ENCODE results near the gene SCUBE1. TPM values are rescaled to one million over a fixed set of nuclear protein-coding genes. Genes with fewer than 3 reads are reported as not detected.

SCUBE1 gene
- total and polyA plus RNA-seq, 2 donors (not counting 3 experiments of a cell fraction or from before 2014, with no cell fraction given), result 0.07 TPM; not detected in 1

- no peak for DNase-seq (ENCODE audit: low read depth, low spot score)
- H4K20me1 ChIP-seq (replicated peaks; ENCODE audit: control insufficient read depth, extremely low read depth, insufficient read depth, low read length), result no peaks in the 10 kb centered on the region
- no peak overlapping the region for H3K9ac ChIP-seq (replicated peaks; ENCODE audit: extremely low read depth, insufficient read depth, low read length)
- no peaks in the 10 kb centered on the region for H3K36me3 ChIP-seq (ENCODE audit: control insufficient read depth in 2 of 2, extremely low read depth in 1 of 2, insufficient read depth in 2 of 2, low read length in 2 of 2)
- BruUV-seq (replicated peaks), result no TSS peak
- POLR2A ChIA-PET, result no interaction called here
- dilution Hi-C loops (cut with MboI; ENCODE audit: extremely low pct_ligation_motif_present, low sequenced_read_pairs) (no loop called here), intact Hi-C loops (cut with micrococcal nuclease) (no loop called here)
- no peaks in the 10 kb centered on the region for H3K79me2 ChIP-seq (ENCODE audit: control insufficient read depth, insufficient read depth, low read length)
- no peak overlapping the region for H2AFZ ChIP-seq (ENCODE audit: low read depth, low read length)
- no peak overlapping the region for H3K4me2 ChIP-seq (ENCODE audit: insufficient read depth, low read length)
- no peaks in the 10 kb centered on the region for H3K4me1 ChIP-seq (ENCODE audit: control insufficient read depth, extremely low read depth, insufficient read depth, low read length)
- no peaks in the 10 kb centered on the region for H3K9me1 ChIP-seq (replicated peaks; ENCODE audit: control insufficient read depth, extremely low read depth, insufficient read depth, low read length)
- H3K9me3 ChIP-seq (replicated peaks; ENCODE audit: control insufficient read depth, insufficient read depth, low read length), result no peaks in the 10 kb centered on the region
- FAIRE-seq, result no peak
- no peak overlapping the region for H3K4me3 ChIP-seq (replicated peaks in 1 of 3; ENCODE audit: insufficient read depth in 1 of 3, low read depth in 1 of 3, low read length in 3 of 3)
- no peaks in the 10 kb centered on the region for H3K27me3 ChIP-seq (ENCODE audit: control insufficient read depth in 2 of 2, insufficient read depth in 2 of 2, low read length in 2 of 2)
- TF ChIP-seq GATA2 (IDR thresholded peaks at IDR 0.05; ENCODE audit: insufficient read depth, insufficient read length, low read depth, low read length), result no peak
- no peak for TF ChIP-seq POLR2A (IDR thresholded peaks at IDR 0.05; ENCODE audit: low read depth, low read length)
- TF ChIP-seq, protein P1, sequence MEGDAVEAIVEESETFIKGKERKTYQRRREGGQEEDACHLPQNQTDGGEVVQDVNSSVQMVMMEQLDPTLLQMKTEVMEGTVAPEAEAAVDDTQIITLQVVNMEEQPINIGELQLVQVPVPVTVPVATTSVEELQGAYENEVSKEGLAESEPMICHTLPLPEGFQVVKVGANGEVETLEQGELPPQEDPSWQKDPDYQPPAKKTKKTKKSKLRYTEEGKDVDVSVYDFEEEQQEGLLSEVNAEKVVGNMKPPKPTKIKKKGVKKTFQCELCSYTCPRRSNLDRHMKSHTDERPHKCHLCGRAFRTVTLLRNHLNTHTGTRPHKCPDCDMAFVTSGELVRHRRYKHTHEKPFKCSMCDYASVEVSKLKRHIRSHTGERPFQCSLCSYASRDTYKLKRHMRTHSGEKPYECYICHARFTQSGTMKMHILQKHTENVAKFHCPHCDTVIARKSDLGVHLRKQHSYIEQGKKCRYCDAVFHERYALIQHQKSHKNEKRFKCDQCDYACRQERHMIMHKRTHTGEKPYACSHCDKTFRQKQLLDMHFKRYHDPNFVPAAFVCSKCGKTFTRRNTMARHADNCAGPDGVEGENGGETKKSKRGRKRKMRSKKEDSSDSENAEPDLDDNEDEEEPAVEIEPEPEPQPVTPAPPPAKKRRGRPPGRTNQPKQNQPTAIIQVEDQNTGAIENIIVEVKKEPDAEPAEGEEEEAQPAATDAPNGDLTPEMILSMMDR (IDR thresholded peaks at IDR 0.05; ENCODE audit: extremely low read depth in 1 of 2, insufficient read depth in 1 of 2, low read depth in 1 of 2, low read length in 2 of 2), result no peak
- no peak for TF ChIP-seq JUN (IDR thresholded peaks at IDR 0.05; ENCODE audit: borderline replicate concordance, insufficient read depth, insufficient read length, low read depth)
- TF ChIP-seq POLR2AphosphoS5 (IDR thresholded peaks at IDR 0.05; ENCODE audit: insufficient read depth, low read depth, low read length), result no peak
- no peak for TF ChIP-seq MAX (IDR thresholded peaks at IDR 0.05; ENCODE audit: insufficient read depth, insufficient read length)
- TF ChIP-seq MYC (IDR thresholded peaks at IDR 0.05; ENCODE audit: low read depth, low read length), result no peak
- no peak for TF ChIP-seq FOS (IDR thresholded peaks at IDR 0.05; ENCODE audit: borderline replicate concordance, insufficient read depth, low read length)
- no peak for TF ChIP-seq EZH2 (IDR thresholded peaks at IDR 0.05; ENCODE audit: borderline replicate concordance, low read depth, low read length, severe bottlenecking)
- CTCF ChIA-PET, result no interaction called here
- no peak overlapping the region for H3K27ac ChIP-seq (ENCODE audit: insufficient read depth, low read depth, low read length)
Observed at GRCh38 chr22:43298062-43298801, 44.9 kb downstream of the SCUBE1 start.

Measured in endothelial cell of umbilical vein (primary cell).